ENCODE measurements around the gene ZYX.

Gene ZYX, protein sequence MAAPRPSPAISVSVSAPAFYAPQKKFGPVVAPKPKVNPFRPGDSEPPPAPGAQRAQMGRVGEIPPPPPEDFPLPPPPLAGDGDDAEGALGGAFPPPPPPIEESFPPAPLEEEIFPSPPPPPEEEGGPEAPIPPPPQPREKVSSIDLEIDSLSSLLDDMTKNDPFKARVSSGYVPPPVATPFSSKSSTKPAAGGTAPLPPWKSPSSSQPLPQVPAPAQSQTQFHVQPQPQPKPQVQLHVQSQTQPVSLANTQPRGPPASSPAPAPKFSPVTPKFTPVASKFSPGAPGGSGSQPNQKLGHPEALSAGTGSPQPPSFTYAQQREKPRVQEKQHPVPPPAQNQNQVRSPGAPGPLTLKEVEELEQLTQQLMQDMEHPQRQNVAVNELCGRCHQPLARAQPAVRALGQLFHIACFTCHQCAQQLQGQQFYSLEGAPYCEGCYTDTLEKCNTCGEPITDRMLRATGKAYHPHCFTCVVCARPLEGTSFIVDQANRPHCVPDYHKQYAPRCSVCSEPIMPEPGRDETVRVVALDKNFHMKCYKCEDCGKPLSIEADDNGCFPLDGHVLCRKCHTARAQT

DNA sequence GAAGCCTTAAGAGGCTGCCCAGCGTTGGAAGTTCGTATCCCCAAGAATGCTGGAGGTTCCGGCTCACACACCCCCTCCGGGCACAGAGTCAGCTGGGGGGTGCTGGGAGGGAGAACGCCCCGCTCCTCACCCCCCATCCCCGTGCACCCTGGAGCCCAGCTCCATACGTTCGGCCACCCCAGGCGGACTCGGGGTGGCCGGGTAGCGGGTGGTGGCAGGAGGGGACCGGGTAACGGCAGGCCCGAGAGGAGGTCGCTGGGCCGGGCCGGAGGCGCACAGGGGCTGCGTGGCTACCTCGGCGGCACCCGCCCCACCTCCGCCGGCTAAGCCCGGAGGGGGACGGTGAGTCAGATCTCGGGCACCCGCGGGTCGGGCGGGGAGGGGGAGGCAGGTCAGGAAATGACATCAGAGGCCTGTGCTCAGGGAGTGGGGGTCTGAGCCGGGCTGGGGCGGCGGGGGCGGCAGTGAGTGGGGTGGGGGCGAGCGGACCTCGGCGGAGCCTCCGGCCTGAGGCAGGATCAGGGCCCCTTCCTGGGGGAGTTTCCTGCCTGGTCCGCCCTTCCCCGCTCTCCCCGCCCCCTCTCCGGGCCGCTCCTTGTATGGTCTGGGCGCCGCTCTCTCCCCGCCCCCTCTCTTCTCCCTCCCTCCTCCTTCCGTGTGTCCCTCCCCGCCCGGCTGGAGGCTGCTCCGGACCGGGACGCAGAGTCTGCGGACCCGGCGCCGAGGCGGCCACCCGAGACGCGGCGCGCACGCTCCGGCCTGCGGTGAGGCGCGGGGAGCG, at the start of gene ZYX:
Gene ZYX, plus strand, starts transcription at position 700 of the 781 bp plus-strand sequence. CDS start 227 bp downstream, outside the sequence.
- no peak for DNase-seq

DNA sequence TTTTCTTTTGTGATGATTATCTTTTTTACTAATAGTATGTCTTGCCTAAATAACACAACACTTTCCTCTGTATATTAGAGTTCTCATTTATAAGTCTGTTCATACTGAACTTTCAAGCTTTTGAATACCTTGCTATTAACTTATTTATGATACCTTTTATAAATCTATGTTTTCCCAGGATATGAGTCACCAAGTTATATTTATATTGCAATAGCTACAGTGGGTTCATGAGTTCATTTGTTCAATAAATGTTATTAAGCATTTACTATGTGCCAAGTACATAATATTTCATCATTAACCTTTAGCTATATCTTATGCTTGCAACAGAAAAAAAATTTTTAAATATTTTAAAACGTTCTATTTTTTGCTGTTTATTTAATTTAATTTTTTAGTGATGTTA, 46.9 kb upstream of the ZYX start:
- no peak for DNase-seq

DNA sequence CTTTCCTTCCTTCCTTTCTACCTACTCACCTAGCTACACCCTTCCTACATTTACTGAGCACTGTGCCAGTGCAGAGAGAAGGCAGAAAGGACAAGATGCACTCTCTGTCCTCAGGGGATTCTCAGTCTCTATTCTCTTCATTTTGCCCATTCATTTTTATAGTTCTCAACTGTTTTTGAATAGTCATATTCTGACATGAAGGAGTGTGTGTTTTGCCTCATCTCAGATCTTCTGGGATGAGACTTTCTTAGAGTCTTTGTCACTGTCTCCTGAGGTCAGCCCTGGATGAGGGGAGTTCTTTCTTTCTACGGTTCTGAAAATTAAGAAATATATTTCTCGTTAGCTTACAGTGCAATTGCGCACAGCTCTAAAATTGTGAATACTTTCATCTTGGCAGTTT, 43.9 kb upstream of the ZYX start:
- no peak for DNase-seq

DNA sequence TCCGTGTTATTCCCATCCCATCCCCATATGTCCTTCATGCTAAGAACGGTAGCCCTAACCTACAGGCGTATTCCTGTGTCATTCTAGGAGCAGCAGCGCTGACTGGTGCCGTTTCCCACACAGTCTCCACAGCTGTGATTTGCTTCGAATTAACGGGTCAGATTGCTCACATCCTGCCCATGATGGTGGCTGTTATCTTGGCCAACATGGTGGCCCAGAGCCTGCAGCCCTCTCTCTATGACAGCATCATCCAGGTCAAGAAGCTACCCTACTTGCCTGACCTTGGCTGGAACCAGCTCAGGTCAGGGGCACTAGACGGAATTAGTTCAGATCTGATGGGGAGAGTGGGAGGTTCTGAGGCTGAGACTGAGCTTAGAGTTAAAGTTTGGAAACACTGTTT, 39.3 kb upstream of the ZYX start:
- no peak for DNase-seq

DNA sequence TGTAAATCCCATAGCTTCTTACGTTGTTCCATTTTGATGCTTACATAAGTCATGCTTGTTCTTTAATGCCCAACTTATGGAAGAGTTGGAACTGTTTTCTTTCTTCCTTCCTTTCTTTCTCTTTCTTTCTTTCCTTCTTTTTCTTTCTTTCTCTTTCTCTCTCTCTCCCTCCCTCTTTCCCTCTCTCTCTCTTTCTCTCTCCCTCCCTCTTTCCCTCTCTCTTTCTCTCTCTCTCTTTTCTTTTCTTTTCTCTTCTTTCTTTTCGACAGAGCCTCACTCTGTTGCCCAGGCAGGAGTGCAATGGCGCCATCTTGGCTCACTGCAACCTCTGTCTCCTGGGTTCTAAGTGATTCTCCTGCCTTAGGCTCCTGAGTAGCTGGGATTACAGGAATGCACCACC, 37.5 kb upstream of the ZYX start:
- DNase-seq, result no peak

- no peak for DNase-seq
These were observed 35.7 kb upstream of the ZYX start for GRCh38 chr7:143345428-143345900.

DNA sequence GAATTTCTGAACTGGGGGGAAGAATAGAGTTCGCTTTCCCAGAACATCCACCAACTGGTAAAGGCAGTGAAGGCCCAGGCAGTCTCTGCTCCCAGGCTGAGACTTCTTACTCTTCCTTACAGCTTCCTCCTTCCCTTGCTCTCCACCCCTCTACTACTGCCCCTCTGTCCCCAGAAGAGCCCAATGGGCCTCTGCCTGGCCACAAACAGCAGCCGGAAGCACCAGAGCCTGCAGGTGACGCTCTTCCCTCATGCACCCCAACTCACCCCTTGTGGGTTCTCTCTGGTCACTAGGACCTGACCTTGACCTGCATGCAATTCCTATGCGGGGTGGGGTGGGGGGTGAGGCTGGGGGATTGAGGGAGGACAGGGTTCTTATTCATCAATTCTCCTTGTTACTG, 35.1 kb upstream of the ZYX start:
- DNase-seq, result no peak

GRCh38 chr7:143347950-143348349, 33.2 kb upstream of the ZYX start:
- no peak for DNase-seq

DNA sequence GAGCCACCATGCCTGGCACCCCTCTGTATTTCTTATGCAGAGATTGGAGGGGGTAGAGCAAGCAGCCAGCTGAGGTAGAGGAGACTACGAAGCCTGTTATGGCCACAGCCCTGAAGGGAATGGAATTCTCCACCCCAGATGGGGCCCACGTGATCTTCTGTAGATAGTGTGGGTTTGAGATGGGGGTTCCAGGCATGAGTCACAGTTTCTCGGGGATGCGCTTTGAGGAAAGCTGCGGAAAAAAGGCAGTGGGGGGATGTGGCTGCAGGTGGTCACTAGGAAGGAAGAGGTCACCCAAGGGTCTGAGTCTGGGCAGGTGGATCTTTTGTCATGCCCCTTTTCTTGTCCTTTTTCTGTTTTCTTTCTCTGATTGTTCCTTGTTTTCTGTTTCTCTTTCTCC, 30.1 kb upstream of the ZYX start:
- no peak for DNase-seq

GRCh38 chr7:143351574-143351973, 29.6 kb upstream of the ZYX start:
- no peak for DNase-seq

- no peak for DNase-seq
These were observed 28.6 kb upstream of the ZYX start for GRCh38 chr7:143352531-143353002.

DNA sequence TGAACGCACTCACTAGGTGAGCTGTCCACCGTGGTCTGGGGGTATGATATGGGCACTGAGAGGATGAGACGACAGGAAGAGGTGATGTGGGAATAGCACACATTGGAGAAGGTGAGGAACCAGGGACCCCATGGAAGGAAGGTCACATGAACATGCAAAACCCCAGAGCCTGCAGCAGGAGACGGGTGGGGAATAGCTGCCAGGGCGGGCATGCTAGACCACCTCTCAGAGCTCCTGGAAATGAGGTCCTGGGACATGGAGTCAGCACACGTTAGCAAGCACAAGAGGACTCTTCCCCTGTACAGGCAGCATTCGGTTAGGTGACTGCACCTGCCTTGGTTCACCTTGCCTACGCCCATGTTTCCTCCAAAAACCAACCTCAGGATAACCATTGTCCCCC, 26.8 kb upstream of the ZYX start:
- DNase-seq, result no peak

- no peak for DNase-seq
These were observed 26.2 kb upstream of the ZYX start for GRCh38 chr7:143354965-143355364.

DNA sequence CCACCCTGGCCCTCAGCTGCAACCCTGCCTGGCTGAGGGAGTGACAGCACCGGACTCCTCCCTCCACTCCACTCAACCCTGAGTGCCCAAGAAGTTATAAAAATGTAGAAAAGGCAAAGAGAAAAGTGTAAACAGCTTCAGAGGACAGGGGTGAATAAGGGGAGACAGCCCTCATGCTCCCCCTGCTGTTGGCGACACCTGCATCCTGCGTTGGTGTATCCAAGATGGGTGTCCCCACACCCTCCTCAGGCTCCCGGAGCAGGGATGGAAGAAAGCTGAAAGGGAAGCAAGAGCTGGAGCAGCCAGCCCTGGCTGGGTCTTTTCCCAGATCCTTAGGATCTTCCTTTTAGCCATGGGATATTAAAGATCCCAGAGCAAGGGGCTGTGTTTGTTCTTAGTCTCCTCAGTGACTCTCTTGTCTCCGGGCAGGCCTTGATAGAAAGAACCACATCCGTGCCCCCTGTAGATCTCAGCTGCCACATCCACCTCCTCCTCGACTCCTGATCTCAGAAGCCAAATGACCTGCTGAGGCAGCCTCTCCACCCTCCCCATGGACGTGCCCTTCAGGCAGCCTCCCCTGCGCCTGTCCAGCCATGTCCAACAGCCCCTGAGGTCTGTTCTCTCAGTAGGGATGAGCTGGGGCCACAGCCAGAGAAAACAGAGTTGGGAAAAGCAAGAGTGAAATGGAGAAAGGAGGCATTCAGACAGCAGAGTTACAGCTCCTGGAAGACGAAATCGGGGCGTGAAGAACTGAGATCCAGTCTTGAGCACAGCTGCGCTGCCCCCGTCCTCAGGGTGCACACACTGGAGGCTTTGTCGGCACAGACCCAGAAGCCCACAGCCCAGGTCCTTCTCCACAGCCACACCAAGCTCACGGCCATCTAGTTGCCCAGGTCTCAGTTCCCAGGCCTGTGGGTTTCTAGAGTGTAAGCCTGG, 25.4 kb upstream of the ZYX start:
- DNase-seq, result no peak

DNA sequence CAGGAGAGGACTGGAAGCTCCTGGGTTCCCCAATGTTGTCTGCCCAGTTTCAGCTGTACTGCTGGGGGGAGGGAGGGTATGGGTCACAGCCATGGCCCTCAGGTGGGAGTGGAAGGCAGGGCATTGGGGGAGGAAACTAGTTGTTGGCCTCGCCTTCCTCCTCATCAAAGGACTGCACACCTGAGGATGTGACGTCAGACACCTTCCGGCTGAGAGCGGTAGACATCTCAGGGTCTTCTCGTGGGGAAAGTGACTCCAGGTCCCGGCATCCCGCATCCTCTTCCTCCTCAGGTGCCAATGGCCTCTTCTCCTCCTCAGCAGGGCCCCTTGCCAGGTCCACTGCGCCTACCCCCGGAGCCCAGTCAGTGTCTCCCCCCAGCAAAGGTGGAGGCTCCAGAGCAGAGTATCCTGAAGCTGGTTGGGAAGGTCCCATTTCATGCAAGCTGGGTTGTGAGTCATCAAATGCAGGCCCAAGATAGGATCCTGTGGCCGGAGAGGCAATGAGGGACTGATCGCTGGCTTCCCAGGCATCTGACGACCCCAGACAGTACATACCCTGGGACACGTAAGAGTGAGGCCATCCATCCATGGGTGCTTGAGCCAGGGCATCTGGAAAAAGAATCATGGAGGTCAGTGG, 24.6 kb upstream of the ZYX start:
- DNase-seq, result no peak

DNA sequence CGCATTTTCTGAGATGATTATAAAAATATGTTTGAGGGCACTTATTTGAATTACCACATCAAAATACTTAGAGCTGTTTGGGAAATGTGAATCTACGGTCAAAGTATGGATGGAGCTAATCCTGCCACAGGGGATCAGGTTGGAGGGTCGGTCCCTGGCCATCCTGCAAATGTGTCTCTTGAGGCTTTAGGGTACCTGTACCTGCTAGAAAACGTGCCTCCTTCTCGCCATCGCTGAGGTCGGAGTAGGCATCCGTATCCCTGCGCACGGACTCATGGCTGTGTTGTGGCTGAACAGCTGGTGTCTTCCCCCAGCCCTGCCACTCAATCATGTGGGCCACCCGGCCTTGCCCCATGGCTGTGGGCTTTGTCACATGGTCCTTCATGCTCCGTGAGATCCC, 22.5 kb upstream of the ZYX start:
- DNase-seq, result no peak

- DNase-seq, result no peak
These were observed 21.3 kb upstream of the ZYX start for GRCh38 chr7:143359771-143360353.

DNA sequence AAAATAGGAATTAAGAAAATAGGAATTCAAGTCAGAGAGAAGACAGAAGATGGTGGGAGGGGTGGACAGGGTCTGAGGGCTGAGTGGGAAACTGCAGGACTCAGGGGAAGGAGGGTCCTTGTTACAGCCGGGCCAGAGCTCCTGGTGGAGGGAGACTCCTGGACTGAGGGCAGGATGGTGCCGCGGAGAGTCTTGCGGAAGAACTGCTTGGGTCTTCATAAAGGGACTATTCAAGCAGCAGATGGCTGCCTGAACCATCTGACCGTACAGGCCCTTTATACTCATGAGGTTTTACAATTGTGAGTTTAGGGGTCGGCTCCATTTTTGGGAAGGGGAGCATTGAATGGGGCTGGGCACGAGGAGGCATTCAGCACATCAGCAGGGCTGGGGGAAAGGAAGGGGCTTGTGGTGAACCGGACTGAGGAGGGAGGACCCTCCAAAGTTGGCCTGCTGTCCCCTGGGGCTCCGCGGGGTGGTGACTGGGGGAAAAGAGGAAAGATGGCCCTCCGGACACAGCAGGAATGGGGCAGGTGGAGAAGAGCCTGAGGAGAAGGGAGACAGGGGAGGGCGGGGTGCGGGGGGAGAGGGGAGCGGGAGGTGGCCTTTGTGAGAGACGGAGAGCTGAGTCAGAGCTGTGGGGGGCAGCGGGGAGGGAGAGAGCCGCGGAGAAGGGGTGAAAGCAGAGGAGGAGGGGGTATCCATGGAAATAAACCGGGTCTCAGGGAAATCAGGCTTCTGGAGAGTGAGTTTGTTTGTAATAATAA, 20.2 kb upstream of the ZYX start:
- DNase-seq, result no peak

DNA sequence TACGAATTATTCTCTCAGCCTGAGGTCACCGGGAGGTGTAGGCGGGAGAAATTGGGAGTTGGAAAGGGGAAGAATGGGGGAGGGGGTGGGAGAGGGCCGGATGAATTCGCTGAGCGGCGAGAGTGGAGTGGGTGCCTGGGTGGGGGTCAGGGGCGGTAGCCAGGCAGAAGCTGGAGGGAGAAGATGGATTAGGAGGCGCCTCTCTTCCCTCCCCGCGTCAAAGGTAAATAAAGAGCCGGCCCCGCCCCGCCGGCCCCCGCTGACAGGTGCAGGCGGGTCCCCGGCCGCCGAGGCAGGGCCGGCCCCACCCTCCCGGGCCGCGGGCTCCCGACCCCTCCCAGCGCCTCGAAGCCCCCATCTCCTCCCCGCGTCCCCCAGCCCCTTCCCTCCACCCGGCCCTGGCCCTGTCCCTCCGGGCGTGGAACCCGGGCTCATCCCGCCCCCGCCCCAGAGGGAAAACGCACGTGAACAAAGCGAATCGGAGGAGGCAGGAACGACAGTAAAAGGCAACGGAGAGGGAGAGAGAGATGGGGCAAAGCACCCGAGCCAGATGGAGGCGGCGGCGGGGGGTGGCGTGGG, 19.5 kb upstream of the ZYX start:
- DNase-seq, result no peak
